Hepatocyte (in vitro differentiated cells): Measurements from ENCODE around the gene SFMBT2. TPM values are rescaled to one million over a fixed set of nuclear protein-coding genes. Genes with fewer than 3 reads are reported as not detected.
A peak's percentile ranks its signal among the peaks of the same experiment; 100 is the strongest.

Experiments used
- DNase-seq: peaks from one replicate; pipeline ENCODE4 v3.0.0-alpha.2; 2016; ENCODE audit warnings: low spot score
- H2AFZ ChIP-seq: fragments of 200-600 bp; sonication (generic); 2 replicates; pipeline ENCODE4 v1.6.0; 2016; ENCODE audit warnings: antibody characterized with exemption, mild to moderate bottlenecking
- H3K27ac ChIP-seq: fragments of 200-600 bp; sonication (generic); 2 replicates; pipeline ENCODE4 v1.5.1; 2016; ENCODE audit warnings: mild to moderate bottlenecking
- H3K27me3 ChIP-seq: fragments of 200-600 bp; sonication (generic); 2 replicates; pipeline ENCODE4 v1.6.1; 2016
- H3K36me3 ChIP-seq: fragments of 200-600 bp; sonication (generic); replicated peaks from 2 replicates; pipeline ENCODE4 v1.5.1; 2016; ENCODE audit warnings: low read depth; ENCODE audit not compliant: insufficient read depth
- H3K4me1 ChIP-seq: fragments of 200-600 bp; sonication (generic); 2 replicates; pipeline ENCODE4 v1.5.1; 2016; ENCODE audit warnings: mild to moderate bottlenecking, moderate library complexity; ENCODE audit not compliant: insufficient read depth
- H3K4me2 ChIP-seq: fragments of 200-600 bp; sonication (generic); 2 replicates; pipeline ENCODE4 v1.6.0; 2016
- H3K4me3 ChIP-seq: fragments of 200-600 bp; sonication (generic); 2 replicates; pipeline ENCODE4 v1.5.1; 2016; ENCODE audit warnings: mild to moderate bottlenecking
- H3K79me2 ChIP-seq: fragments of 200-600 bp; sonication (generic); 2 replicates; pipeline ENCODE4 v1.6.0; 2017; ENCODE audit warnings: mild to moderate bottlenecking
- H3K9me2 ChIP-seq: fragments of 200-600 bp; sonication (generic); replicated peaks from 2 replicates; pipeline ENCODE4 v1.6.0; 2017; ENCODE audit warnings: mild to moderate bottlenecking; ENCODE audit not compliant: insufficient read depth
- H3K9me3 ChIP-seq: fragments of 200-600 bp; sonication (generic); 2 replicates; pipeline ENCODE4 v1.5.1; 2016; ENCODE audit warnings: low read depth, mild to moderate bottlenecking
- H4K20me1 ChIP-seq: fragments of 200-600 bp; sonication (generic); 2 replicates; pipeline ENCODE4 v1.6.0; 2016; ENCODE audit warnings: mild to moderate bottlenecking; ENCODE audit not compliant: insufficient read depth, poor library complexity, severe bottlenecking
- CTCF ChIP-seq: fragments of 200-600 bp; sonication (generic); IDR thresholded peaks from 2 replicates; pipeline ENCODE4 v1.5.1; 2016; ENCODE audit warnings: antibody characterized with exemption, mild to moderate bottlenecking; ENCODE audit not compliant: poor library complexity
- EZH2 ChIP-seq: fragments of 200-600 bp; sonication (generic); IDR thresholded peaks from 2 replicates; pipeline ENCODE4 v1.6.1; 2016; ENCODE audit warnings: antibody characterized with exemption, mild to moderate bottlenecking, borderline replicate concordance
- EZH2phosphoT487 ChIP-seq: fragments of 200-600 bp; sonication (generic); IDR thresholded peaks from one replicate; pipeline ENCODE4 v1.6.1; 2018; ENCODE audit warnings: antibody characterized with exemption, mild to moderate bottlenecking, low read depth, moderate library complexity; ENCODE audit not compliant: unreplicated experiment, severe bottlenecking
- WGBS: methylation state at CpG from one replicate; pipeline ENCODE4 v1.1.6; 2016; ENCODE audit warnings: low lambda C conversion rate; ENCODE audit errors: missing lambda C conversion rate; 5-methylcytosine and 5-hydroxymethylcytosine counted together
- polyA plus RNA-seq: library from polyadenylated mRNA; unstranded; fragments of >200 nt; fragmentation: Nextera tagmentation; extraction: Ambion mirVana; gene quantifications from 2 replicates; pipeline ENCODE4 v1.2.1, GENCODE V29; 2016
- total RNA-seq: library from RNA; depleted of rRNA; stranded (reverse); fragments of >200 nt; gene quantifications from 2 replicates; pipeline ENCODE4 v1.2.3, GENCODE V29; 2014

The SFMBT2 gene
- total and polyA plus RNA-seq, 2 experiments from 2014 or later, result 1.1 to 3.8 TPM

GRCh38 chr10:7260912-7261311, 149.9 kb downstream of the SFMBT2 start:
- peak overlapping the region; percentile 35 for H3K27ac ChIP-seq
- H2AFZ ChIP-seq, result no peak overlapping the region
- no peak overlapping the region for H3K4me3 ChIP-seq
- H3K79me2 ChIP-seq, result no peaks in the 10 kb centered on the region
- no peaks in the 10 kb centered on the region for H4K20me1 ChIP-seq
- H3K4me2 ChIP-seq, result no peak overlapping the region
- no peaks in the 10 kb centered on the region for H3K27me3 ChIP-seq
- H3K9me2 ChIP-seq, result no peaks in the 10 kb centered on the region
- TF ChIP-seq EZH2 (no peak), EZH2phosphoT487 (no peak), CTCF (no peak)
- 96% methylated on average over 8 of the region's 8 CpGs for WGBS
- no peaks in the 10 kb centered on the region for H3K9me3 ChIP-seq
- peaks cover 12% of the 10 kb centered on the region for H3K4me1 ChIP-seq
- no peaks in the 10 kb centered on the region for H3K36me3 ChIP-seq
- no peak for DNase-seq

DNA sequence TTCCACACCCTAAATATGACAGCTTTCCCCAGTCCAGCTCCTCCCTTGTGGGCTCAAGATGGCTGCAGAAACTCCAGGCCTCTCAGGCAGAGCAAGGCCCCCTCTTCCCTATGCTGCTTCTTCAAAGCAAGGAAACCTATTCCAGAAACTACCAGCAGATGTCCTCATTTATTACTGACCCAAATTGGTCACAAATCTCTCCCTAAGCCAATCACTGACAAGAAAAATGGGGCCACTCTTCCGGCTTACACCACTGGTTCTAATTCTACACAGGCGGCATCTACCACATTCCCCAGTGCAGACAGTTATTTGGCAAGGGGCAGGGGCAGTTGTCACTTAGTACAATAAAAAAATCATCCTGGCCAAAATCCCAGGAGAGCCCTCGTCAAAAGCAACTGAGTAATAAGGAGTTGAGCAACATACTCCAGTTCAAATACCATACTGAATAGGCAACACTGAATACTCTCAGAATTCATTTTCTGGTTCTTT, 150.4 kb downstream of the SFMBT2 start:
- no peaks in the 10 kb centered on the region for H3K9me3 ChIP-seq
- H4K20me1 ChIP-seq, result no peaks in the 10 kb centered on the region
- no peaks in the 10 kb centered on the region for H3K9me2 ChIP-seq
- TF ChIP-seq EZH2phosphoT487, result no peak
- TF ChIP-seq CTCF, result peak; percentile 62
- no peak for TF ChIP-seq EZH2
- peak overlapping the region; percentile 35 for H3K27ac ChIP-seq
- H3K4me3 ChIP-seq, result no peak overlapping the region
- peak; percentile 71 for DNase-seq
- H3K27me3 ChIP-seq, result no peaks in the 10 kb centered on the region
- no peak overlapping the region for H3K4me2 ChIP-seq
- no peaks in the 10 kb centered on the region for H3K36me3 ChIP-seq
- peaks cover 12% of the 10 kb centered on the region for H3K4me1 ChIP-seq
- no peaks in the 10 kb centered on the region for H3K79me2 ChIP-seq
- WGBS, result 63% methylated on average over 3 of the region's 3 CpGs
- no peak overlapping the region for H2AFZ ChIP-seq

DNA sequence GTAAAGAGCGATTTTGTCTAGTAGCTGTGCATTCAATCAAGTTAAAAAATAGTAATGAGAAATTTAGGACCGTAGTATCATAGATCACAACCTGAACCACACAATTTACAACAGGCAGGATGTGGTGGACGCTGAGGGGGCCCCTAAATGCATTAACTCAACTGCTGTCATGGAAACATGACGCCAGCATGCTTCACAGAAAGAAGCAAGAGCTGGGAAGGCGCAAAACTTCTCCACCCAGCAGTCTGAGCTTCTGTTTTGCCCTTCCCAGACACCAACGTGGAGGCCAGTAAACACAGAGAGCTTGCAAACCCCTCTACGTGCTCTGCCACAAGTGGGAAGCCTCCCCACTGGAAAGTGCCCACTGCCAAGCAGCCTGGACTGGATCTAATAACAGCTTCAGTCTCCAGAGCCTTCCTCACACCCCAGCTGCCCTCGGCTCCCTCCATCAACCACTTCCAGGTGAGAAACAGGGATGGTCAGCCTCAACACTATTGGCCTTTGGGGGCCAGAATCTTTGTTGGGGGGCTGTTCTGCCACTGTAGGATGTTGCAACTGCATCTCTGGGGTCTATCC, 151.8 kb downstream of the SFMBT2 start:
- Histone ChIP-seq H3K4me1 (peaks cover 11% of the 10 kb centered on the region), H3K4me2 (no peak overlapping the region), H3K79me2 (no peaks in the 10 kb centered on the region), H4K20me1 (no peaks in the 10 kb centered on the region), H3K36me3 (no peaks in the 10 kb centered on the region), H3K27ac (no peak overlapping the region), H3K4me3 (no peak overlapping the region), H3K9me3 (no peaks in the 10 kb centered on the region), H3K27me3 (no peaks in the 10 kb centered on the region), H2AFZ (no peak overlapping the region), H3K9me2 (no peaks in the 10 kb centered on the region)
- no peak for DNase-seq
- WGBS, result 70% methylated on average over 8 of the region's 8 CpGs
- TF ChIP-seq CTCF, result no peak
- no peak for TF ChIP-seq EZH2phosphoT487
- TF ChIP-seq EZH2, result no peak
